Dermis microvascular lymphatic vessel endothelial cell (primary cell): ENCODE data around the gene SRGAP3. TPM values are rescaled to one million over a fixed set of nuclear protein-coding genes. Genes with fewer than 3 reads are reported as not detected.

Source experiments
- DNase-seq, 2 donors: peaks; one replicate each; pipeline versions ENCODE4 v3.0.0 to v3.0.0-alpha.2; 2010; ENCODE audit warnings: low read depth in 2 of 2
- total RNA-seq: library from RNA; depleted of rRNA; stranded (reverse); fragments of >200 nt; gene quantifications from 2 replicates; pipeline ENCODE4 v1.2.1, GENCODE V29; 2014

SRGAP3 gene
- total RNA-seq, 1 donor from 2014 or later = 1.0 TPM

- DNase-seq = no peak
These were observed 133.1 kb downstream of the SRGAP3 start for GRCh38 chr3:9116336-9116735.

DNA sequence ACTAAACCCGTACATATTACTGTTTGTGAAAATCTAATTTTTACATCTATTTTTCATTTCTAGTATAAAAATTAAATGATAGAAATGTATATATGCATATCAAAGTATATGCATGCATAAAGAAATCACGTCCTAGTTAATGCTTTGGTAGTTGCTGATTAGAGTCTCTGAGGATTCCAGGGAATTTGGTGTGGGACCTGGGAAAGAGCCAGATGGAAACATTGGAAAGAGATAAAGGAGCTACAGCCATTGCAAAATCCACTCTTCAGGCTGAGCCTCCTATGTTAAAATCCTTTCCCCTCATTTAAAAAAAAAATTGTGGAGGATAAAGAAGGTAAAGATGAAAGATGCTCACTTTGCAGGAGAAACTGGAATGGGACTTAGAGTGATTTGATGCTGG, 134.1 kb downstream of the SRGAP3 start:
- no peak for DNase-seq

GRCh38 chr3:9113040-9113439, 136.4 kb downstream of the SRGAP3 start:
- DNase-seq = no peak

DNA sequence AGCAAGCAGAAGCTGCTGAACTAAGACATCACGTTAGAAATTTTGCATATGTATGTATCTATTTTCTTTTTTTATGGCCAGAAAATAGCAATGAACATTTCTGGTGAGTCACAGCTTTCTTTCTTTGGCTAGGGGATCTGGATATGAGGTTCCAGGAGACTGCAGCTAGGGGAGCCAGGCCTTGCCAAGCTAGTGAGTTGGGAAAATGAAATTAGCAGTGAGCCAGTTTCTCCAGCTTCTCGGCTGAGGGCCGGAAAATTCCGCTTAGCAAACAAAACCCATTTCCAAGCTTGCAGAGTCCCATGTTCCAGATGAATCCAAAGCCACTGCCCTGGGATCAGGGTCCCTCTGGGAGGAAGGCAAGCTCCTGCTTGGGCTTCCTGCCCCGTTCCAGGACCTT, 137.6 kb downstream of the SRGAP3 start:
- DNase-seq = no peak

- no peak for DNase-seq
These were observed 138.0 kb downstream of the SRGAP3 start for GRCh38 chr3:9111417-9111816.

DNA sequence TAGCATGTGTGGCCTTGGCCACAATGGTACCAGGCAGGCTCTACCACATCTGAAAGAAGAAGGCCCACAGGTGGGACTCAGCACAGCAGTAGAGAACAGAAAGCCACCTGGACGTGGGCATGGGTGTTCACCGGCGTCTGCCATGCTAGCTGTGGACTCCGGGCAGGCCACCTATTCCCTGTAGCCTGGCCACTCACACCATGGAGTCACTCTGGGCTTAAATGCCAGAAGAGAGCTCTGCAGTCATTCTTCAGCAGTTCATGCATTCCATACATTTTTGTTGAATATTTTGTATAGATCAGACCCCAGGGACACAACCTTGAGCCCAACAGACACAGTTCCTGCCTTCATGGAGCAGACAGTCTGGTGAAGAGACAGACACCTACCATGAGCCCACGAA, 138.6 kb downstream of the SRGAP3 start:
- no peak for DNase-seq

DNA sequence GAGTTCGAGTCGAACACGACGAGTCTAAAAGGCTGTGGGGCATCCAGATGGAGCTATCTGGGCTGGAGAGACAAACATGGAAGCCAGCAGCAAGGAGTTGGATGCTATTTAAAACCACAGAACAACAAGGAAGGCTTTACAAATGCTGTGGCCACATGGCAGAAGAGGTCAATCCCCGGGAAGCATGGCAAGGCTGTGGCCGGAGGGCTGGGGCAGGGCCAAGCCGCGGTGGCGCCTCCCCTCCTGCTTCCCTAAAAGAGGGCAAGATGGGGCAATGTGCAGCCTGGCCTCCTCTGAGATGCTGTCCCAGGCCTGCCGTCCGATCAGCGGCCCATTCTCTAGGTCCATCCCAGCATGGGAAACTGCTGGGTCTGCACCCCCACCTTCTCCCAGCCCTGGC, 139.1 kb downstream of the SRGAP3 start:
- no peak for DNase-seq

- no peak for DNase-seq
These were observed 139.9 kb downstream of the SRGAP3 start for GRCh38 chr3:9109568-9109914.

GRCh38 chr3:9108876-9109567, 140.4 kb downstream of the SRGAP3 start:
- DNase-seq = no peak

DNA sequence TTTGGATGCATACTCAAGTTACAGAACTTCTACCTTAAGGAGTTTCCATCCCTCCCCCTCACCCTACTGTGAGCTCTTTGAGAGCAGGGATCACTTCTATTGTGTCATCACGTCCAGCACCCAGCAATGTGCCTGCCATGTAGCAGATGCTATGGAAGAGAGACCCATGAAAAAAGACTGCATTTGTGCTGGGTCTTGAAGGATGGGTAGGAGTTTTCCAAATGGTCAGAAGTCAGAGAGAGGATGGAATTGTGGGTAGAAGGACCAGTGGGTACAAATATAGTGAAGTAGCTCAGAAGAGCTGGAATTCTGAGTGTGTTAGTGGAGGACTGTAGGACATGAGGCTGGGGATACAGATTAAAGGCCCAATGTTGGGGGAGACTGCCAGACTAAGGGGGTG, 141.7 kb downstream of the SRGAP3 start:
- no peak for DNase-seq

DNA sequence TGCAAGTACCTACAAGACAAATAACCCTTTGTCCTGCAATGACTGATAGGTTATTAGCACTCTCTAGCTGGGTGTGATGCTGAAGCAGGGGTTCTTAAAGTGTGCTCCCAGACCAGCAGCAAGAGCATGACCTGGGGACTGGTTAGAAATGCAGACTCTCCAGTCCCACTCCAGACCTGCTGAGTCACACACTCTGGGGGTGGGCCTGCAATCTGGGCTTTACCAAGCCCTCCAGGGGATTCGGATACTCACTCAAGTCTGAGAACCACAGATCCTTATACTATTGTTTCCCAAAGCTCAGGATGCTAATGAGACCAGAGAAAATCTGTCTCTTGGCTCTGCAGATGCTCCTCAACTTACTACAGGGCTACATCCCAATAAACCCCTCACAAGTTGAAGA, 144.0 kb downstream of the SRGAP3 start:
- no peak for DNase-seq

- no peak for DNase-seq
These were observed 145.3 kb downstream of the SRGAP3 start for GRCh38 chr3:9104121-9104520.

GRCh38 chr3:9102240-9102981, 147.0 kb downstream of the SRGAP3 start:
- DNase-seq = no peak

- no peak for DNase-seq
These were observed 148.2 kb downstream of the SRGAP3 start for GRCh38 chr3:9101286-9101685.

- DNase-seq = no peak
These were observed 148.9 kb downstream of the SRGAP3 start for GRCh38 chr3:9100513-9100894.

DNA sequence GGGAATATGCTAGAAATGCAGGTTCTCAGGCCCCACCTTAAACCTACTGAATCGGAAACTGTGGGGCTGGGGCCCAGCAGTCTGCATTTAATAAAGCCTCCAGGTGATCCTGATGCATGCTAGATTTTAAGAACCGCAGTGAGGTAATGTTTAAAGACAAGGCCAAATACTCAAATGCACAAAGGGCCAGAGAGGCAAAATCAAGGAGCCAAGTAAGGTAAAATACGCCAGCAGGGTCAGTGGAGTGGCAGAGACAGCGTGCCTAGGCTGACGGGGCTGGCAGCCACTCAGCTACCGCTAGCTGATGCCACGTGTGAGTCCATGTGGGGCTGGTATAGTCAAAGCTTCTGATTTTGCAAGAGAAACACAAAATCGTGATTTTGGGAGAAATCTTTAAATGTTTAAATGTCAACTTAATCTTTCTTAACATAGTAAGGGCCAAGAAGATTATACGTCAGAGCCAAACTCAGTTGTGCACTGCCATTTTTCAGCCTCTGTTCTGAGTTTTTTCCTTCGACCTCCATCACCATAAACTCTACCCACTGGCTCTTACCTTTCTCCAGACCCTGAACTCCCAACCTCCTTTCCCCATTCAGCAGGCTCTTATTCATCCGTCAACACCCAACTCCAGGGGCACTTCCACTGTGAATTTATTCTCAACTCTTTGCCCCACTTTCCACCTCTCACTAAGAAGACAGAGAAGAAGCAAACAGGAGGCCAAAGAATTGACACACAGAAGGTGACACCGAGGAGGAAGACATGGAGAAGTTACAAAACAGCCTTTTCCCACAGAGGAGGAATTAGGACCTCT, 149.5 kb downstream of the SRGAP3 start:
- DNase-seq = no peak

- DNase-seq = no peak
These were observed 150.4 kb downstream of the SRGAP3 start for GRCh38 chr3:9098716-9099675.

- no peak for DNase-seq
These were observed 152.0 kb downstream of the SRGAP3 start for GRCh38 chr3:9097495-9097894.

- DNase-seq = no peak
These were observed 157.8 kb downstream of the SRGAP3 start for GRCh38 chr3:9091486-9092235.
